ENCODE data around the gene TXNL4A.

GRCh38 chr18:79923896-79924585 is 64.3 kb downstream of the TXNL4A start:
- TF ChIP-seq EZH2 (IDR thresholded peaks at IDR 0.05; ENCODE audit: borderline replicate concordance) (no peak), CTCF (IDR thresholded peaks at IDR 0.05; ENCODE audit: poor library complexity) (no peak), EZH2phosphoT487 (IDR thresholded peaks at IDR 0.05; ENCODE audit: low read depth, severe bottlenecking, unreplicated experiment) (no peak)

All from hepatocyte (in vitro differentiated cells).